HG03378 (cell line): Measurements from ENCODE around the gene CRMP1.

Experiments used
- ATAC-seq: cut with Tn5 transposase; IDR thresholded peaks from one replicate; pipeline ENCODE4 v1.9.1; 2021; ENCODE audit warnings: mild to moderate bottlenecking, moderate library complexity; ENCODE audit not compliant: unreplicated experiment

Gene CRMP1

GRCh38 chr4:5921101-5921980 lies 28.5 kb upstream of the CRMP1 start:
- ATAC-seq: no peak

DNA sequence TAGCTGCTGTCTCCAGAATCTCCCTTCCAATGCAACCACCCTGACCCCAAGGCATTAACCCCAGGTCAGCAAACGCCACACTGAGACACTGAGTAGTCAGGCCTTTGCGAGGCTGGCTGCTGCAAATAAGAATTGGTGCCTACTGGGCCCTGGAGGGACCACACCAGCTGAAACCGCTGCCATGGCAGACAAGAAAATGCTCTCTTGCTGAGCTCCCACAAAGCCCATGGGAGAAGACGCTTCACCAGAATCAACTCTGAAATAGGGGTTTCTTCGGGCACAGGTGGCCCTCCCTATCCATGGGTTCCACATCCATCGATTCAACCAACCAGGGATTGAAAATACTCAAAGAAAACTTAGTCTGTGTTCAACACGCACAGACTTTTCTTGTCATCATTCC lies 26.7 kb upstream of the CRMP1 start:
- ATAC-seq: no peak

- ATAC-seq: no peak
Measured at GRCh38 chr4:5919044-5919443, 26.2 kb upstream of the CRMP1 start.

- ATAC-seq: no peak
Measured at GRCh38 chr4:5918331-5918985, 25.6 kb upstream of the CRMP1 start.

GRCh38 chr4:5917672-5918071 lies 24.8 kb upstream of the CRMP1 start:
- no peak for ATAC-seq

GRCh38 chr4:5916229-5916628 lies 23.3 kb upstream of the CRMP1 start:
- ATAC-seq: no peak

GRCh38 chr4:5913454-5913853 lies 20.6 kb upstream of the CRMP1 start:
- no peak for ATAC-seq

DNA sequence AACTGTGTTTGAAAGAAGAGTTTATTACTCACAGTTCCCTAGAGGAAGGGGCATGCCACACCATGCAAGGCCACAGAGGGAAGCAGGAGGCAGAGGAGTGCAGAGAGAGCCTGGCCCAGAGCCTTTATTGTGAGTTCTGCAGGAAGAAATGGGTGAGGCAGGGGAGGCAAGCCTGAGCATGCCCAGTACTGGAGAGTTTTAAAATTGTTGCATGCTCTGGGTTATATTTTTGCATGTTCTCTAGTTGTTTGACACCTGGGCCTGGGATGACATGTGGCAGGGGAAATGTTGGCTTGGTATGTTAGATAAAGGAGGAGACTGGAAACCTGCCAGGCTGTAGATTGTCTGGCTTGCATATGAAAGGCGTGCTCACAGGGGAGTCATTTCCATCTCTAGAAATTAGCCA lies 19.7 kb upstream of the CRMP1 start:
- no peak for ATAC-seq

- no peak for ATAC-seq
Measured at GRCh38 chr4:5908876-5909427, 16.1 kb upstream of the CRMP1 start.

GRCh38 chr4:5906191-5906590 lies 13.3 kb upstream of the CRMP1 start:
- ATAC-seq: no peak

DNA sequence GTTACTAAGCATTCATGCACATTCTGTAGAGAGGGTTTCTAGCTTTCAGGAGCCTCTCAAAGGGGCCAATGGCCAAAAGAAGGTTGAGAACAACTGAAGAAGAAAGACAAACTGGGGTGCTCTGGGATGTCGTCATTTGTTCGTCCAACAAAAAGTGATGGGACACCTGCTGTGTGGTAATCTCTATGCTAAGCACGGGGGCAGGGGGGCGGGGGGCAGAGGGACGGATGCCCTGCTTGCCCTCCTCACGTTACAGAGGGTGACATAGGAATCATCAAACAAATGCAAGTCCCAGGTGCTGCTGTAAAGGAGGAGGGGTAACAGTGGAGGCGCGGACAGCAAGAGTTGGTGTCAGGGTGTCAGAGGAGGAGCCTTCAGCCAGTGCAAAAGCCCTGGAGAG lies 12.8 kb upstream of the CRMP1 start:
- no peak for ATAC-seq

DNA sequence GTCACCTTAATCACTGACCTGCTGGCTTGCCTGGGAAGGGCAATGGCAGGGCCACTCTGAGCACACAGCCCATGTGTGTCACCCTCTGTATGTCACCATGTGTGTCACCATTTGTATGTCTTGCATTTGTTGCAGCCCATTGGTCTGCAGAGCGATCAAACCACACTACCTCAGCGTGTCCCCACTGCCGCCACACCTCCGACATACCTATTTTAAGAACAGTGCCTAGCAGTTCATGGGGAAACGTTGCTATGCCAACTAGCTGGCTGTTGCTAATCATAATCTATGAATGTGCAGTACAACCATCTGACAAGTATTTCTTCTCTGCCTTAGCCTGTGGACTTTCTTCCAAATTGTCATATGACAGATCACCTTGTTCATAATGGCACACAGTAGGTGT lies 8.0 kb upstream of the CRMP1 start:
- no peak for ATAC-seq

DNA sequence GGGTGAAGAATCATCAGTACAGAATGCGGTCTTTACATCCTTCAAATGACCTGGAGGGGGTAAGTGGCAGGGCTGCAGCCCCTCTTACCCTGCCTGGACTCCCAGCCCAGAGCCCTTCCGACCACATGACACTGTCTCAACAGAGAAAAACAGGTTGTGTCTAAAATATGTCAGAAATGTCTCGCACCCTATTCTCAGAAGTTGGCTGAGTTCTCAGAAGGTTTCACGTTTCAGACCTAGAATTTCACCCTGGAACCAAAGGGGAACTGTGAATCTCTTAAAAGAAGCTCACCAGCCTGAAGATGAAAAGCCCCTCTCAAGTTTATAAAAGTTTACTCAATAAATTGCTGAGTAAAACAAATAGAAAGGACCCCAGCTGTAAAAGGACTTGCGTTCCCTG lies 7.0 kb upstream of the CRMP1 start:
- ATAC-seq: no peak

DNA sequence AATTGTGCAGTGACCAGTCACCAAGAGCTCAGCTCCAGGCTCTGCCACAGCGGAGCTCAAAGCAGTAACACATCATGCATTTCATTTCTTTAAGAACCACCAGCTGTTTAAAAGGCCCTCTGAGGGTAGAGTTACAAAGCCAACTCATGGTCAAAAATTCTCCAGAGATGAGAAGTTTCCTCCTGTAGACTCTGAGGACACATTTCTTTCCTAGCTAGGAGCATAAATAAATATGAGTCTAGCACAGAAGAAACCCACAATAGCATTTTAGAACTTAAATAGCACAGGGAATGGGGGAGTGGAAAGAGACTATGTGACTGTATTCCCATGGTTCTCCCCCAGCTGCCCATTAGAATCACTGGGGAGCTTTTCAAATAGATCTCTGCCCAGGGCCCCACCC lies 6.5 kb upstream of the CRMP1 start:
- no peak for ATAC-seq

DNA sequence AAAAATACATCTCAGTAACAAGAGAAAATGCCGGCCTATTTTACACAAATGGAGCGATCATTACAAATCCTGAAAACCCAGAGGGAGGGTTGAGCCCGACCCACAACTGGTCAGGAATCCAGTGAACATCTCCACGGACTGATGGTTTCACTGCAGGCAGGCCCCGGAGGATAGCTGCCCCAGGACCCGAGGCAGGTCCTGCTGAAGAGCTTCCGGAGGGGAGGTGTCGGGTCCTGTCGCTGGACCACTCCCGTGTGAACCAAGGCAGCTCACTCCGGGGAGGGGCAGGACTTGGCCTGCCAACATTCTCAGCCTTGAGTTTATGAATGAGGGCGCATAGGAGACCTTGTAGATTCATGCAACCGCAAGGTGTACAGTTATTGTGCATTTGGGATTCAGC lies 4.8 kb upstream of the CRMP1 start:
- ATAC-seq: no peak

DNA sequence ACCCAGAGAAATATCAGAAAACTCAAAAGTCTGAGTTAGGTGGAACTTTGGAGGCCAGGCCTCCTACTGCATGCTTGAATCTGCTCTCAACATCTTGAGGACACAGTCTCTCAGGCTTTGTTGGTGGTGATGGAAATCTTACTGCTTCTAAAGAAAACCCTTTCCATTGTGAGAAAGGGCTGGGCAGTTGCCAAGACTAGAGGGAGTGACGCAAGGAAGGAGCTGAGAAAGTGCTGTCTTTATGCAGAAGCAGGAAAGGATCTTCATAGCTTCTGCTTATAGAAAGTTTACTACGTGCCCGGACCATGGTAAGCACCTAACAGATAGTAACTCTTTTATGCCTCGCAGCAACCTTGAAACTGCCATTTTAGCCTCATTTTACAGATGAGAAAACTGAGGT lies 2.4 kb upstream of the CRMP1 start:
- ATAC-seq: no peak

- ATAC-seq: no peak
Measured at GRCh38 chr4:5894266-5894665, 1.4 kb upstream of the CRMP1 start.

DNA sequence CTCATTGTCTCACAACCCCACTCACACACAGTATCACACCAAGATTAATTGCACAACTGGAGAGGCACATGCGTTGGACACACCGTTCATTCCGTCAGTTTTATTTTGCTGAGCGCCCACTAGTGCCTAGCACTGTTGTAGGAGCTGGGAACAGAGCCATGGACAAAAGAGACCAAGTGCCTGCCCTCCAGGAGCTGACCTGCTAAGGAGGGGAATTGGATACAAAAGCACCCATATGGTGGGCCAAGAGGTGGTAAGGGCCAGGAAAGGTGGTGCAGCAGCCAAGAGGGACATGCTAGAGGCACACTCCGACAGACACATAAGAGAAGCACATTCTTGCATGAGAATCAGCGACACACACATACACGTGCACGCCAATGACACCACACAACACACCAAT lies 705 bp upstream of the CRMP1 start:
- ATAC-seq: no peak

DNA sequence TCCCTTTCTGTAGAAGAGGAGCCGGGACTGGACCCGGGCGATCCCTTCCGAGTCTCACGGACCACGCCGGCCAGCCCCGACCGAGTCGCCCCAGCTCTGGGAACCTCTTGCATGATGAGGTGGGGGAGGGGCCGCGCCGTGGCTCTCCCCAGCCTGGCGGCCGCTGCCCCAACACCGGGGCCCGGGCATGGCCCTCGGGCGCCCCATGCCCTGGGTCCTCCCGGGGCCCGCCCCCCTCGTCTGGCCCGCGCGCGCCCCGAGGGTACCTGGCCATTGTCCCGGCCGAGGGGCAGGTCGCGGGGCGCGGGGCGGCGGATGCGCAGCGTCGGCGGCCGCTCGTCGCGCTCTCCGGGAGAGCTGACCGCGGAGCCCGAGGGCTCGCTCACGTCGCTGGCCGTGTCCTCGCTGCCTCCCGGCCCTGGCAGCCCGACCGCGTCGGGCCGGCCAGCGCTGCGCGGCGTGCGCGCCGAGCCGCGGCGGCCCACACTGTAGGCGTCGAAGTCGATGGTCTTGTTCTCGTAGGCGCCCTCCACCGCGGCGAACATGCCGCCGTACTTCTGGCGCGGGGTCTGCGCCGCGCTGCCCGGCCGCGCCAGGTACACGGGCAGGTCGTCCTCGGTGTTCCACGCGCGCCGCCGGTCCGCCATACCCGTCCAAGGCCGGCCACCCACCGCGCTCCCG lies 423 bp downstream of the CRMP1 start:
- ATAC-seq: no peak

GRCh38 chr4:5891563-5892322 lies 1.1 kb downstream of the CRMP1 start:
- ATAC-seq: no peak
